ENCODE results near the gene RAB1B.
A peak's percentile ranks its signal among the peaks of the same experiment; 100 is the strongest.

RAB1B gene

DNA sequence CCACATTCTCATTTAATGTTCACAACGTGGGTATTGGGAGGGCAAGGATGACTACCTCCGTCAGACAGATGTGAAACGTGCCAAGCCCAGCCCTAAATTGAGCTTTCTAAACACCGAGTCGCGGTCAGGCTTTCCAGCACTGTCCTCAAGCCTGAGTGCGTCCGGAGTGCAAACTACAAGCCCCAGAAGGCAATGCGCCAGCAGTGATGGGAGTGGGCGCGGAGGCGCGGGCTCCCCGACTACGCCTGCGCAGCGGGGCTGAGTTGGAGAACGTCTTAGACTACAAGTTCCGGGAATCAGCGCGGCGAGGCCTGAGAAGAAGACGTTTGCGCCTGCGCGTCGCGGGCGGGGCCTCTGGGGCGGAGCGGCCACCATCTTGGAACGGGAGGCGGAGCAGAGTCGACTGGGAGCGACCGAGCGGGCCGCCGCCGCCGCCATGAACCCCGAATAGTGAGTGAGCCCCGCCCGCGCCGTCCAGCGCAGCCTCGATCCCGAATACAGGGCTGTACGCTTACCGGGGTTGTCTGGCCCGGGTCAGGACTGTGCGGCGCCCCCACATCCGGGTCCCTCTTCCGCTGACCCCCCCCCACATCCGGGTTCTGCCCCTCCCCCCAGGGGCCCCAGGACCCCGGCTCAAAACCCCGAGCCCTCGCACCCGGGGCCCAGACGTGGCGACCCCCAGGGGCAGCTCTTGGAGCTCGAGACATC, at the start of gene RAB1B:
TSS of gene RAB1B (plus strand) at position 396 of the 708 bp plus-strand sequence. CDS start at position 437, 41 bp downstream.
- TF ChIP-seq CTBP1 (IDR thresholded peaks at IDR 0.05; ENCODE audit: borderline replicate concordance), result no peak
- TF ChIP-seq PKNOX1 (IDR thresholded peaks at IDR 0.05), result no peak
- no peak for TF ChIP-seq LEF1 (IDR thresholded peaks at IDR 0.05; ENCODE audit: borderline replicate concordance)
- TF ChIP-seq ELF4 (IDR thresholded peaks at IDR 0.05), result no peak; the same call in 1 of the 2 replicates
- no peak for TF ChIP-seq ARNT (IDR thresholded peaks at IDR 0.05)
- POLR2A ChIA-PET, result interaction anchor here (1.0 to 3.6 kb wide), 10 partner anchors 8 to 149 kb away, joined by 3 to 24 read pairs (median 4); partner anchors contain the start of genes BRMS1, CNIH2 and YIF1A
- CTCF ChIA-PET, result interaction anchor here (0.5 to 1.6 kb wide), 3 partner anchors 14 to 60 kb away, joined by 4 read pairs; no protein-coding TSS in a partner anchor
- DNase-seq (ENCODE audit: extremely low spot score), result peak; percentile 99

- no peak for DNase-seq (ENCODE audit: extremely low spot score)
- ChIA-PET POLR2A (interaction anchor here (1.3 kb wide), 1 partner anchor 49 kb away, joined by 4 read pairs; the partner anchor contains the start of gene RAB1B), CTCF (interaction anchor here (0.6 kb wide), 2 partner anchors 272 to 1569 kb away, joined by 3 to 5 read pairs; no protein-coding TSS in a partner anchor)
Observed at GRCh38 chr11:66218846-66219620, 49.4 kb upstream of the RAB1B start.

DNA sequence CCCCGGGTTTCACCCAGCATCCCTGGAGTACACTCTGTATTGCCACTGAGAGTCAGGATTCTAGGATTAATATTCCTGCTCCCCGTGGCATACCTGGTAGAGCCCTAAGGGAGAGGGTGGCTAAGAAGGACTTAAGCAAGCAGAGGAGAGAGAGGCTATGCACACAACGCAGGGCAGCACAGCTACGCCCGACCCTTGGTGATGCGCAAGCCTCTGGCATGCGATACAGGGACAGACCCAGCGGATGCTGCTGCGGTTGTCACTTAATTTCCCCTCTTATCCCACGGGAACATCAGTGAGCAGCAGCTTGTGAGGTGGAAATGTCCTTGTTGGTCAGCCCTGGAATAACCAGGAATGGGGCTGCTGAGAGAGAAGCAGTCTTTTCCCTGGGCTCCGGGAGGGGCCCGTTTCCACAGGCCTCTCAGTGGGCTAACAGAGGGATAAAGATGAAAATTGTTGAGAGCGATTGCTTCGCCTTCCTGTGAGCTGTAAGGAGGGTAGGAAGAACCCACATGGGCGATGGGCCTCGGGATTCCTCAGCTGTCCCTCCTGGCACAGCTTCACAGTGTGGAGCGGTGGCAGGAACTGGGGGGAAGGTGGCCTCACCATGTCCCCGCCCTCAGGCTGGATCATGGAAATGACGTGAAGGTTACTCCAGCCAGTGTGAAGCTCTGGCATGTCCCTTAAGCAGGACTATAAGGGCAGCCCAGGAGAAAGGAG, 48.4 kb upstream of the RAB1B start:
- DNase-seq (ENCODE audit: extremely low spot score), result no peak
- ChIA-PET CTCF (no interaction called here), POLR2A (interaction anchor here (1.3 kb wide), 2 partner anchors 48 to 69 kb away, joined by 4 read pairs; partner anchors contain the start of genes RAB1B and YIF1A)
- TF ChIP-seq L3MBTL2 (conservative IDR thresholded peaks at IDR 0.05), result no peak
- no peak for TF ChIP-seq FOXA1 (IDR thresholded peaks at IDR 0.05)
- no peak for TF ChIP-seq LEF1 (IDR thresholded peaks at IDR 0.05; ENCODE audit: borderline replicate concordance)
- no peak for TF ChIP-seq ELF4 (IDR thresholded peaks at IDR 0.05)
- no peak for TF ChIP-seq PKNOX1 (IDR thresholded peaks at IDR 0.05)
- TF ChIP-seq SP1 (IDR thresholded peaks at IDR 0.05), result no peak
- TF ChIP-seq SUZ12 (IDR thresholded peaks at IDR 0.05), result no peak
- no peak for TF ChIP-seq FOXK2 (IDR thresholded peaks at IDR 0.05)
- no peak for TF ChIP-seq BHLHE40 (IDR thresholded peaks at IDR 0.05; ENCODE audit: borderline replicate concordance)
- TF ChIP-seq ZNF384 (IDR thresholded peaks at IDR 0.05), result no peak
- no peak for TF ChIP-seq CTBP1 (IDR thresholded peaks at IDR 0.05; ENCODE audit: borderline replicate concordance)
- TF ChIP-seq ARNT (IDR thresholded peaks at IDR 0.05), result no peak
- TF ChIP-seq FOXM1 (IDR thresholded peaks at IDR 0.05; ENCODE audit: borderline replicate concordance), result no peak
- no peak for TF ChIP-seq TARDBP (IDR thresholded peaks at IDR 0.05)

More at GRCh38 chr11:66218846-66219620, 49.4 kb upstream of the RAB1B start:
- TF ChIP-seq LEF1 (IDR thresholded peaks at IDR 0.05; ENCODE audit: borderline replicate concordance) (no peak), TARDBP (IDR thresholded peaks at IDR 0.05) (no peak), NFRKB (IDR thresholded peaks at IDR 0.05) (no peak), HDGF (IDR thresholded peaks at IDR 0.05; ENCODE audit: borderline replicate concordance) (no peak), CTBP1 (IDR thresholded peaks at IDR 0.05; ENCODE audit: borderline replicate concordance) (no peak), FOXA1 (IDR thresholded peaks at IDR 0.05) (no peak), L3MBTL2 (conservative IDR thresholded peaks at IDR 0.05) (no peak), ZNF384 (IDR thresholded peaks at IDR 0.05) (no peak), SP1 (IDR thresholded peaks at IDR 0.05) (no peak), BHLHE40 (IDR thresholded peaks at IDR 0.05; ENCODE audit: borderline replicate concordance) (no peak), SUZ12 (IDR thresholded peaks at IDR 0.05) (no peak), PKNOX1 (IDR thresholded peaks at IDR 0.05) (no peak), ELF4 (IDR thresholded peaks at IDR 0.05) (no peak), FOXK2 (IDR thresholded peaks at IDR 0.05) (no peak), FOXM1 (IDR thresholded peaks at IDR 0.05; ENCODE audit: borderline replicate concordance) (no peak), ARNT (IDR thresholded peaks at IDR 0.05) (no peak)

DNA sequence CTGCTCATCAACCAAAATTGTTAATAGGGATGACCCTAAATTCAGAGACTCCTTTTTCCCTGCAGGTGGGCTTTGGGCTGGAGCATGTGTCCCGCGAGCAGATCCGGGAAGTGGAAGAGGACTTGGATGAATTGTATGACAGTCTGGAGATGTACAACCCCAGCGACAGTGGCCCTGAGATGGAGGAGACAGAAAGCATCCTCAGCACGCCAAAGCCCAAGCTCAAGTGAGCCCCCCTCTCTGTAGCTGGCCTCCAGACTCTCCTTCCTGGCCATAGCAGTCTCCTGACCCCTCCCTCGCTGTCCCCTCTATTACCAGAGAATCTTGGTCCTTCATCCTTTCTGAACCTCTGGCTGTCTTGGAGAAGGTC, 47.9 kb upstream of the RAB1B start:
- POLR2A ChIA-PET, result interaction anchor here (1.3 to 3.9 kb wide), 2 partner anchors 47 to 68 kb away, joined by 4 to 15 read pairs; partner anchors contain the start of genes RAB1B and YIF1A
- TF ChIP-seq ELF4 (IDR thresholded peaks at IDR 0.05) (no peak), FOXM1 (IDR thresholded peaks at IDR 0.05; ENCODE audit: borderline replicate concordance) (no peak), BHLHE40 (IDR thresholded peaks at IDR 0.05; ENCODE audit: borderline replicate concordance) (no peak), PKNOX1 (IDR thresholded peaks at IDR 0.05) (no peak), ARNT (IDR thresholded peaks at IDR 0.05) (no peak), SUZ12 (IDR thresholded peaks at IDR 0.05) (no peak), TARDBP (IDR thresholded peaks at IDR 0.05) (no peak), ZNF384 (IDR thresholded peaks at IDR 0.05) (no peak), FOXA1 (IDR thresholded peaks at IDR 0.05) (no peak), LEF1 (IDR thresholded peaks at IDR 0.05; ENCODE audit: borderline replicate concordance) (no peak), HDGF (IDR thresholded peaks at IDR 0.05; ENCODE audit: borderline replicate concordance) (no peak), SP1 (IDR thresholded peaks at IDR 0.05) (no peak), CTBP1 (IDR thresholded peaks at IDR 0.05; ENCODE audit: borderline replicate concordance) (no peak), FOXK2 (IDR thresholded peaks at IDR 0.05) (no peak)
- DNase-seq (ENCODE audit: extremely low spot score), result no peak
- CTCF ChIA-PET, result no interaction called here
